Body of pancreas (tissue), 4 donors: Measurements from ENCODE around the gene PRR20G. TPM values are rescaled to one million over a fixed set of nuclear protein-coding genes. Genes with fewer than 3 reads are reported as not detected.

ENCODE experiments used
- ATAC-seq: fragments of 150-250 bp; one replicate; pipeline ENCODE4 v1.9.1; 2016
- DNase-seq, 4 donors: peaks; one replicate each; pipeline ENCODE4 v3.0.0-alpha.2; 2019
- H3K27ac ChIP-seq, 4 donors: fragments of 200-600 bp; sonication (generic); 1 replicate in 3 of 4; 2 replicates in 1 of 4; pipeline versions ENCODE4 v1.5.1 to v1.6.1; 2016 to 2019; ENCODE audit warnings: mild to moderate bottlenecking in 1 of 4, mixed read lengths in 1 of 4, moderate library complexity in 1 of 4
- H3K27me3 ChIP-seq, 2 donors: fragments of 200-600 bp; sonication (generic); one replicate each; pipeline ENCODE4 v1.6.0; 2016; ENCODE audit warnings: mild to moderate bottlenecking in 1 of 2
- H3K36me3 ChIP-seq, 2 donors: fragments of 200-600 bp; sonication (generic); replicated peaks in 1 of 2; 2 replicates each; pipeline ENCODE4 v1.5.1; 2016; ENCODE audit warnings: low read depth in 2 of 2; ENCODE audit not compliant: insufficient read depth in 1 of 2
- H3K4me1 ChIP-seq: fragments of 200-600 bp; sonication (generic); one replicate; pipeline ENCODE4 v1.6.0; 2016
- H3K4me3 ChIP-seq, 2 donors: fragments of 200-600 bp; sonication (generic); 1 replicate in 1 of 2; 2 replicates in 1 of 2; pipeline ENCODE4 v1.5.1; 2016 to 2019
- H3K9me3 ChIP-seq, 3 donors: fragments of 200-600 bp; sonication (generic); 1 replicate in 2 of 3; 2 replicates in 1 of 3; pipeline ENCODE4 v1.5.1; 2016
- CTCF ChIP-seq, 7 experiments: fragments of 450-650 bp in 4 of 7; fragments of 200-600 bp in 3 of 7; sonication (generic) in 3 of 7; IDR thresholded peaks; one replicate each; pipeline ENCODE4 v1.5.1; 2016 to 2019; ENCODE audit warnings: antibody characterized with exemption in 7 of 7
- POLR2A ChIP-seq, 3 donors: fragments of 450-650 bp; IDR thresholded peaks; one replicate each; pipeline ENCODE4 v1.6.1; 2016; ENCODE audit warnings: antibody characterized with exemption in 3 of 3, mild to moderate bottlenecking in 2 of 3
- whole genome bisulfite sequencing, 2 donors: methylation state at CpG; one replicate each; pipeline ENCODE4 v1.1.5; 2017; 5-methylcytosine and 5-hydroxymethylcytosine counted together
- intact Hi-C: fragments of 100-400 bp; cut with DNase I; formaldehyde crosslinking; loops from one replicate; pipeline ENCODE4 v1.15.1; 2023
- total RNA-seq, 2 donors: library from RNA; depleted of rRNA; stranded (reverse); fragments of >200 nt; gene quantifications; one replicate each; pipeline ENCODE4 v1.1.0, GENCODE V29; 2016

PRR20G gene
- total RNA-seq, 2 donors from 2014 or later, result not detected

GRCh38 chr3:127276396-127276795, 11.4 kb downstream of the PRR20G start:
- Histone ChIP-seq H3K27me3 (no peaks in the 10 kb centered on the region), H3K4me3 (no peak overlapping the region), H3K4me1 (no peaks in the 10 kb centered on the region), H3K36me3 (no peaks in the 10 kb centered on the region), H3K9me3 (no peaks in the 10 kb centered on the region), H3K27ac (no peak overlapping the region)
- intact Hi-C loops, result no loop called here
- ATAC-seq (no peak), DNase-seq (no peak)
- WGBS, 2 donors, result 48 to 58% methylated on average over 1 of the region's 1 CpG
- TF ChIP-seq CTCF (IDR thresholded peaks at IDR 0.05), result no peak
- no peak for TF ChIP-seq POLR2A (IDR thresholded peaks at IDR 0.05)

GRCh38 chr3:127275287-127275781, 12.5 kb downstream of the PRR20G start:
- Histone ChIP-seq H3K4me3 (no peak overlapping the region), H3K4me1 (no peaks in the 10 kb centered on the region), H3K9me3 (no peaks in the 10 kb centered on the region), H3K27ac (no peak overlapping the region), H3K36me3 (no peaks in the 10 kb centered on the region), H3K27me3 (no peaks in the 10 kb centered on the region)
- ATAC-seq (no peak), DNase-seq (no peak)
- intact Hi-C loops, result no loop called here
- no peak for TF ChIP-seq CTCF (IDR thresholded peaks at IDR 0.05)
- TF ChIP-seq POLR2A (IDR thresholded peaks at IDR 0.05), result no peak
- 35 to 49% methylated on average over 3 of the region's 3 CpGs for WGBS, 2 donors

DNA sequence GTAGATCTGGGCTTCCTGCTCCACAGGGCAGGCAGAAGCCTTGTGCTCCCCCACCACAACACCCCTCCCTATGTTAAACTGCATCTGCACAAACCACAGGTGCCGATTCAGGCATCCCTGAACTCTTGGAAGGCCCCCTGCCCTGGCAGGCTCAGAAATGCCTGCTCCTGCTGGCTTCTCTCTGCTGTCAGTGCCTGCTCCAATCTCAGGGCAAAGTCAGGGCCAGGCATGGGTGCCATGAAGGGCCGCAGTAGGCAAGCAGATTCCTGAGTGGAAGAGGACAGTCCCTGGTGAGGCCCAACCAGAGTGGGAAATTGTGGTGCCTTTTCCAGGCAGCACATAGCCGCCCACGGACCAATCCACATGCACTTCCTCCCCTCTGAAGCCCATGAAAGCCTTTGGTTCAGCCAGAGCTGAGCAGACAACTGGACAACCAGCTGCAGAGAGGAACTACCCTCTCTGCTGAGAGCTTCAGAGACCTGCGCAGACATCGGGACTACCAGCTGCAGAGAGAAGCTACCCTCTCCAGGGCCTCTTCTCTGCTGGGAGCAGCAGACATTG, 13.6 kb downstream of the PRR20G start:
- 66 to 79% methylated on average over 3 to 6 of the region's 6 CpGs for WGBS, 2 donors
- H3K27ac ChIP-seq, result no peak overlapping the region
- DNase-seq (no peak), ATAC-seq (no peak)
- no peaks in the 10 kb centered on the region for H3K4me1 ChIP-seq
- H3K36me3 ChIP-seq, result no peaks in the 10 kb centered on the region
- TF ChIP-seq POLR2A (IDR thresholded peaks at IDR 0.05) (no peak), CTCF (IDR thresholded peaks at IDR 0.05) (no peak)
- H3K4me3 ChIP-seq, result no peak overlapping the region
- peaks cover 0 to 7% (median 0%) of the 10 kb centered on the region in 3 donors for H3K9me3 ChIP-seq
- H3K27me3 ChIP-seq, result no peaks in the 10 kb centered on the region
- intact Hi-C loops, result no loop called here

- DNase-seq, result no peak
- H3K4me1 ChIP-seq, result no peaks in the 10 kb centered on the region
- no peak overlapping the region for H3K27ac ChIP-seq
- H3K36me3 ChIP-seq, result no peaks in the 10 kb centered on the region
- intact Hi-C loops, result no loop called here
- ATAC-seq, result no peak
- TF ChIP-seq CTCF (IDR thresholded peaks at IDR 0.05) (no peak), POLR2A (IDR thresholded peaks at IDR 0.05) (no peak)
- H3K4me3 ChIP-seq, result no peak overlapping the region
- no peaks in the 10 kb centered on the region for H3K27me3 ChIP-seq
- H3K9me3 ChIP-seq, result peaks cover 0 to 16% (median 0%) of the 10 kb centered on the region in 3 donors
- 57 to 61% methylated on average over 2 of the region's 2 CpGs for WGBS, 2 donors
Measured at GRCh38 chr3:127273206-127273605, 14.6 kb downstream of the PRR20G start.

GRCh38 chr3:127266186-127266585, 21.7 kb downstream of the PRR20G start:
- DNase-seq (no peak), ATAC-seq (no peak)
- H3K27me3 ChIP-seq, result no peaks in the 10 kb centered on the region
- intact Hi-C loops, result no loop called here
- H3K4me1 ChIP-seq, result no peaks in the 10 kb centered on the region
- no peaks in the 10 kb centered on the region for H3K36me3 ChIP-seq
- H3K4me3 ChIP-seq, result no peak overlapping the region
- H3K9me3 ChIP-seq, result peaks cover 0 to 18% (median 0%) of the 10 kb centered on the region in 3 donors
- 61 to 74% methylated on average over 10 of the region's 10 CpGs for WGBS, 2 donors
- no peak overlapping the region for H3K27ac ChIP-seq
- TF ChIP-seq POLR2A (IDR thresholded peaks at IDR 0.05) (no peak), CTCF (IDR thresholded peaks at IDR 0.05) (no peak)
